Measurements from ENCODE around the gene SGIP1. TPM values are rescaled to one million over a fixed set of nuclear protein-coding genes. Genes with fewer than 3 reads are reported as not detected.

The SGIP1 gene
- total RNA-seq, 1 experiment from 2014 or later: not detected

GRCh38 chr1:66563941-66564630 is 30.1 kb downstream of the SGIP1 start:
- H3K4me3 ChIP-seq (ENCODE audit: low read length): no peak overlapping the region
- H3K4me2 ChIP-seq (ENCODE audit: low read length): peak overlapping the region; percentile 28
- POLR2A ChIA-PET (ENCODE audit: unreplicated experiment): no interaction called here
- H3K79me2 ChIP-seq (ENCODE audit: low read length): no peaks in the 10 kb centered on the region
- TF ChIP-seq EZH2 (IDR thresholded peaks at IDR 0.05; ENCODE audit: low read length, unreplicated experiment): no peak
- TF ChIP-seq, protein P1, sequence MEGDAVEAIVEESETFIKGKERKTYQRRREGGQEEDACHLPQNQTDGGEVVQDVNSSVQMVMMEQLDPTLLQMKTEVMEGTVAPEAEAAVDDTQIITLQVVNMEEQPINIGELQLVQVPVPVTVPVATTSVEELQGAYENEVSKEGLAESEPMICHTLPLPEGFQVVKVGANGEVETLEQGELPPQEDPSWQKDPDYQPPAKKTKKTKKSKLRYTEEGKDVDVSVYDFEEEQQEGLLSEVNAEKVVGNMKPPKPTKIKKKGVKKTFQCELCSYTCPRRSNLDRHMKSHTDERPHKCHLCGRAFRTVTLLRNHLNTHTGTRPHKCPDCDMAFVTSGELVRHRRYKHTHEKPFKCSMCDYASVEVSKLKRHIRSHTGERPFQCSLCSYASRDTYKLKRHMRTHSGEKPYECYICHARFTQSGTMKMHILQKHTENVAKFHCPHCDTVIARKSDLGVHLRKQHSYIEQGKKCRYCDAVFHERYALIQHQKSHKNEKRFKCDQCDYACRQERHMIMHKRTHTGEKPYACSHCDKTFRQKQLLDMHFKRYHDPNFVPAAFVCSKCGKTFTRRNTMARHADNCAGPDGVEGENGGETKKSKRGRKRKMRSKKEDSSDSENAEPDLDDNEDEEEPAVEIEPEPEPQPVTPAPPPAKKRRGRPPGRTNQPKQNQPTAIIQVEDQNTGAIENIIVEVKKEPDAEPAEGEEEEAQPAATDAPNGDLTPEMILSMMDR (conservative IDR thresholded peaks at IDR 0.05; ENCODE audit: low read depth, low read length): no peak
- TF ChIP-seq EZH2phosphoT487 (IDR thresholded peaks at IDR 0.05; ENCODE audit: borderline replicate concordance, low read length): no peak
- H3K27me3 ChIP-seq (ENCODE audit: low read length): no peaks in the 10 kb centered on the region
- H3K4me1 ChIP-seq (ENCODE audit: insufficient read depth, low read length): peaks cover 26% of the 10 kb centered on the region
- no peaks in the 10 kb centered on the region for H3K9me3 ChIP-seq (ENCODE audit: low read length)
- ATAC-seq (peak; percentile 95), DNase-seq (peak; percentile 96)
- no peaks in the 10 kb centered on the region for H3F3A ChIP-seq (ENCODE audit: low read length, unreplicated experiment)
- H2AFZ ChIP-seq (ENCODE audit: low read length): no peak overlapping the region
- no peaks in the 10 kb centered on the region for H3K36me3 ChIP-seq (ENCODE audit: low read depth, low read length)
- H3K9ac ChIP-seq (ENCODE audit: low read length): no peak overlapping the region
- intact Hi-C loops (cut with micrococcal nuclease): no loop called here
- no peaks in the 10 kb centered on the region for H3K9me2 ChIP-seq (replicated peaks; ENCODE audit: low read length)
- BruUV-seq (replicated peaks): no TSS peak
- CTCF ChIA-PET: no interaction called here
- peak overlapping the region; percentile 37 for H3K27ac ChIP-seq (ENCODE audit: low read length)
- H4K20me1 ChIP-seq (ENCODE audit: low read length): no peaks in the 10 kb centered on the region

DNA sequence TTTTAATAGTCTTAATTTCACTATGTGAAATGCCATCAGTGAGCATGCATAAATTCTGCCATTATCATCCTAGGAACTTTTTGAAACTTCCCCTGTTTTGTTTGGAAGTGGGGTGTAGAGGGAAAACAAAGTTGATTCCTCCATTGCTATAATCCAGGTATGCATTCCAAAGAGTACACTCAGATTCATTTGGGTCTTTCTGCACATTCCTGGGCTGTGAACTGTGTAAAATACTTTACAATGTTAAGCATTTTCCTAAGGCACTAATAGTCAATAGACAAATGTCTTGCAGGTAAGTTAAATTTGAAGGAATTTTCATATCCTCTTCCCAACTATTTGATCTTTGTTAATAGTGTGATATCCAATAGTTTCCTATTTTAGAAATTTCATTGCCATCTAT is 36.2 kb downstream of the SGIP1 start:
- intact Hi-C loops (cut with micrococcal nuclease): no loop called here
- no peaks in the 10 kb centered on the region for H3K9me3 ChIP-seq (ENCODE audit: low read length)
- peak; percentile 48 for DNase-seq
- peaks cover 28% of the 10 kb centered on the region for H3K4me1 ChIP-seq (ENCODE audit: insufficient read depth, low read length)
- POLR2A ChIA-PET (ENCODE audit: unreplicated experiment): no interaction called here
- TF ChIP-seq EZH2phosphoT487 (IDR thresholded peaks at IDR 0.05; ENCODE audit: borderline replicate concordance, low read length) (no peak), EZH2 (IDR thresholded peaks at IDR 0.05; ENCODE audit: low read length, unreplicated experiment) (no peak)
- TF ChIP-seq, protein P1 (conservative IDR thresholded peaks at IDR 0.05; ENCODE audit: low read depth, low read length): no peak
- BruUV-seq (replicated peaks): no TSS peak
- H3K4me2 ChIP-seq (ENCODE audit: low read length): no peak overlapping the region
- no peaks in the 10 kb centered on the region for H3K79me2 ChIP-seq (ENCODE audit: low read length)
- no peak overlapping the region for H3K4me3 ChIP-seq (ENCODE audit: low read length)
- no peaks in the 10 kb centered on the region for H3K9me2 ChIP-seq (replicated peaks; ENCODE audit: low read length)
- no peak overlapping the region for H2AFZ ChIP-seq (ENCODE audit: low read length)
- H3K36me3 ChIP-seq (ENCODE audit: low read depth, low read length): no peaks in the 10 kb centered on the region
- no peaks in the 10 kb centered on the region for H3K27me3 ChIP-seq (ENCODE audit: low read length)
- ATAC-seq: no peak
- no peak overlapping the region for H3K9ac ChIP-seq (ENCODE audit: low read length)
- H3F3A ChIP-seq (ENCODE audit: low read length, unreplicated experiment): no peaks in the 10 kb centered on the region
- CTCF ChIA-PET: no interaction called here
- H3K27ac ChIP-seq (ENCODE audit: low read length): no peak overlapping the region
- H4K20me1 ChIP-seq (ENCODE audit: low read length): no peaks in the 10 kb centered on the region

GRCh38 chr1:66571789-66572188 is 37.8 kb downstream of the SGIP1 start:
- Histone ChIP-seq H4K20me1 (ENCODE audit: low read length) (no peaks in the 10 kb centered on the region), H3K79me2 (ENCODE audit: low read length) (no peaks in the 10 kb centered on the region), H3K4me2 (ENCODE audit: low read length) (no peak overlapping the region), H3K9me3 (ENCODE audit: low read length) (no peaks in the 10 kb centered on the region), H3K27ac (ENCODE audit: low read length) (no peak overlapping the region), H3K27me3 (ENCODE audit: low read length) (no peaks in the 10 kb centered on the region), H3F3A (ENCODE audit: low read length, unreplicated experiment) (no peaks in the 10 kb centered on the region), H3K4me3 (ENCODE audit: low read length) (no peak overlapping the region), H3K4me1 (ENCODE audit: insufficient read depth, low read length) (peaks cover 26% of the 10 kb centered on the region), H2AFZ (ENCODE audit: low read length) (no peak overlapping the region), H3K9ac (ENCODE audit: low read length) (no peak overlapping the region), H3K36me3 (ENCODE audit: low read depth, low read length) (no peaks in the 10 kb centered on the region), H3K9me2 (replicated peaks; ENCODE audit: low read length) (no peaks in the 10 kb centered on the region)
- TF ChIP-seq, protein P1 (conservative IDR thresholded peaks at IDR 0.05; ENCODE audit: low read depth, low read length): no peak
- TF ChIP-seq EZH2phosphoT487 (IDR thresholded peaks at IDR 0.05; ENCODE audit: borderline replicate concordance, low read length) (no peak), EZH2 (IDR thresholded peaks at IDR 0.05; ENCODE audit: low read length, unreplicated experiment) (no peak)
- no TSS peak for BruUV-seq (replicated peaks)
- ATAC-seq (no peak), DNase-seq (peak; percentile 74)
- intact Hi-C loops (cut with micrococcal nuclease): no loop called here
- CTCF ChIA-PET: no interaction called here
- POLR2A ChIA-PET (ENCODE audit: unreplicated experiment): no interaction called here

Measured in PC-3 (cell line).